Measurements from ENCODE around the gene PIP5K1B.
"Not testable (repeated sequence)": the region's sequence is repeated elsewhere in the genome, so short reads cannot be mapped to it uniquely, and the experiment has no call there.

GRCh38 chr9:68986949-68987348, 281.9 kb downstream of the PIP5K1B start:
- TF ChIP-seq CTCF (IDR thresholded peaks at IDR 0.05; ENCODE audit: low read depth, low read length, poor library complexity, severe bottlenecking); EZH2phosphoT487 (IDR thresholded peaks at IDR 0.05; ENCODE audit: borderline replicate concordance, low read length): not testable (repeated sequence)
